ENCODE measurements around the gene ZC3H18.

DNA sequence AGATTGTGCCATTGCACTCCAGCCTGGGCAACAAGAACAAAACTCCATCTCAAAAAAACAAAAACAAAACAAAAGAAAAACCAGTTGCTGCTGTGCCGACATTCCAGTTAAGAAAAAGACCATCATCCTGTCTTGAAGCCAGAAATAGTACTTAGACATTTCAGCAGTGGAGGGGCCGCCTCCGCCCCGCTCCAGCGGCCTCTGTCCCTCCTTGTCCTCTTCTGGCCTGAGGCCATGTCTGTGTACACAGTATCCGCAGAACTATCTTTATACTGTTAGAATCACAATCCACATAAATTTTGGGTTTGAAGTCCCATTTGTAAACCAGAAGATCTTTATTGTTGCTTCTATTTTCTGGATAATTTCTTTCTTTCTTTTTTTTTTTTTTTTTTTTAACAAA is 24.9 kb downstream of the ZC3H18 start:
- TF ChIP-seq, protein P1, sequence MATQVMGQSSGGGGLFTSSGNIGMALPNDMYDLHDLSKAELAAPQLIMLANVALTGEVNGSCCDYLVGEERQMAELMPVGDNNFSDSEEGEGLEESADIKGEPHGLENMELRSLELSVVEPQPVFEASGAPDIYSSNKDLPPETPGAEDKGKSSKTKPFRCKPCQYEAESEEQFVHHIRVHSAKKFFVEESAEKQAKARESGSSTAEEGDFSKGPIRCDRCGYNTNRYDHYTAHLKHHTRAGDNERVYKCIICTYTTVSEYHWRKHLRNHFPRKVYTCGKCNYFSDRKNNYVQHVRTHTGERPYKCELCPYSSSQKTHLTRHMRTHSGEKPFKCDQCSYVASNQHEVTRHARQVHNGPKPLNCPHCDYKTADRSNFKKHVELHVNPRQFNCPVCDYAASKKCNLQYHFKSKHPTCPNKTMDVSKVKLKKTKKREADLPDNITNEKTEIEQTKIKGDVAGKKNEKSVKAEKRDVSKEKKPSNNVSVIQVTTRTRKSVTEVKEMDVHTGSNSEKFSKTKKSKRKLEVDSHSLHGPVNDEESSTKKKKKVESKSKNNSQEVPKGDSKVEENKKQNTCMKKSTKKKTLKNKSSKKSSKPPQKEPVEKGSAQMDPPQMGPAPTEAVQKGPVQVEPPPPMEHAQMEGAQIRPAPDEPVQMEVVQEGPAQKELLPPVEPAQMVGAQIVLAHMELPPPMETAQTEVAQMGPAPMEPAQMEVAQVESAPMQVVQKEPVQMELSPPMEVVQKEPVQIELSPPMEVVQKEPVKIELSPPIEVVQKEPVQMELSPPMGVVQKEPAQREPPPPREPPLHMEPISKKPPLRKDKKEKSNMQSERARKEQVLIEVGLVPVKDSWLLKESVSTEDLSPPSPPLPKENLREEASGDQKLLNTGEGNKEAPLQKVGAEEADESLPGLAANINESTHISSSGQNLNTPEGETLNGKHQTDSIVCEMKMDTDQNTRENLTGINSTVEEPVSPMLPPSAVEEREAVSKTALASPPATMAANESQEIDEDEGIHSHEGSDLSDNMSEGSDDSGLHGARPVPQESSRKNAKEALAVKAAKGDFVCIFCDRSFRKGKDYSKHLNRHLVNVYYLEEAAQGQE (IDR thresholded peaks at IDR 0.05; ENCODE audit: low read depth), result no peak
- no peak for TF ChIP-seq ZBTB7A (IDR thresholded peaks at IDR 0.05; ENCODE audit: low read depth)
- TF ChIP-seq CEBPB (IDR thresholded peaks at IDR 0.05), result no peak
- TF ChIP-seq, protein P2, sequence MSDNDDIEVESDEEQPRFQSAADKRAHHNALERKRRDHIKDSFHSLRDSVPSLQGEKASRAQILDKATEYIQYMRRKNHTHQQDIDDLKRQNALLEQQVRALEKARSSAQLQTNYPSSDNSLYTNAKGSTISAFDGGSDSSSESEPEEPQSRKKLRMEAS (IDR thresholded peaks at IDR 0.05), result no peak
- no peak for TF ChIP-seq FOXM1 (IDR thresholded peaks at IDR 0.05; ENCODE audit: borderline replicate concordance, low read depth)
- no peak for TF ChIP-seq YY1 (IDR thresholded peaks at IDR 0.05; ENCODE audit: low read depth)
- TF ChIP-seq EGR1 (IDR thresholded peaks at IDR 0.05), result no peak
